ENCODE data around the gene BTBD6. TPM values are rescaled to one million over a fixed set of nuclear protein-coding genes. Genes with fewer than 3 reads are reported as not detected.

BTBD6 gene
- total RNA-seq, 1 donor from 2014 or later: 45.3 TPM

- Histone ChIP-seq H3K4me1 (peaks cover 4% of the 10 kb centered on the region), H3K4me3 (no peak overlapping the region), H3K36me3 (peaks cover 48% of the 10 kb centered on the region), H3K27me3 (ENCODE audit: low read depth) (no peaks in the 10 kb centered on the region), H3K9me3 (replicated peaks) (no peaks in the 10 kb centered on the region), H3K27ac (replicated peaks) (no peak overlapping the region)
- DNase-seq: no peak
- TF ChIP-seq CTCF (IDR thresholded peaks at IDR 0.05; ENCODE audit: borderline replicate concordance): no peak
- intact Hi-C loops (cut with micrococcal nuclease): no loop called here
Observed at GRCh38 chr14:105226198-105226597, 22.1 kb upstream of the BTBD6 start.

GRCh38 chr14:105227346-105227745 lies 21.0 kb upstream of the BTBD6 start:
- H3K4me1 ChIP-seq: no peaks in the 10 kb centered on the region
- H3K4me3 ChIP-seq: no peak overlapping the region
- DNase-seq: no peak
- H3K27ac ChIP-seq (replicated peaks): no peak overlapping the region
- no peaks in the 10 kb centered on the region for H3K27me3 ChIP-seq (ENCODE audit: low read depth)
- intact Hi-C loops (cut with micrococcal nuclease): no loop called here
- no peak for TF ChIP-seq CTCF (IDR thresholded peaks at IDR 0.05; ENCODE audit: borderline replicate concordance)
- peaks cover 41% of the 10 kb centered on the region for H3K36me3 ChIP-seq
- H3K9me3 ChIP-seq (replicated peaks): no peaks in the 10 kb centered on the region

- DNase-seq: no peak
- Histone ChIP-seq H3K27ac (replicated peaks) (no peak overlapping the region), H3K27me3 (ENCODE audit: low read depth) (no peaks in the 10 kb centered on the region), H3K36me3 (peaks cover 29% of the 10 kb centered on the region), H3K9me3 (replicated peaks) (no peaks in the 10 kb centered on the region), H3K4me1 (no peaks in the 10 kb centered on the region), H3K4me3 (no peak overlapping the region)
- intact Hi-C loops (cut with micrococcal nuclease): no loop called here
- TF ChIP-seq CTCF (IDR thresholded peaks at IDR 0.05; ENCODE audit: borderline replicate concordance): no peak
Observed at GRCh38 chr14:105228562-105228961, 19.8 kb upstream of the BTBD6 start.

GRCh38 chr14:105229099-105229655 lies 19.2 kb upstream of the BTBD6 start:
- Histone ChIP-seq H3K36me3 (peaks cover 23% of the 10 kb centered on the region), H3K4me3 (no peak overlapping the region), H3K9me3 (replicated peaks) (no peaks in the 10 kb centered on the region), H3K27ac (replicated peaks) (no peak overlapping the region), H3K4me1 (no peaks in the 10 kb centered on the region), H3K27me3 (ENCODE audit: low read depth) (no peaks in the 10 kb centered on the region)
- no peak for DNase-seq
- TF ChIP-seq CTCF (IDR thresholded peaks at IDR 0.05; ENCODE audit: borderline replicate concordance): no peak
- intact Hi-C loops (cut with micrococcal nuclease): no loop called here

GRCh38 chr14:105240811-105241576 lies 7.3 kb upstream of the BTBD6 start:
- DNase-seq: no peak
- Histone ChIP-seq H3K27ac (replicated peaks) (no peak overlapping the region), H3K4me1 (peaks cover 4% of the 10 kb centered on the region), H3K4me3 (no peak overlapping the region), H3K36me3 (peaks cover 24% of the 10 kb centered on the region), H3K27me3 (ENCODE audit: low read depth) (no peaks in the 10 kb centered on the region), H3K9me3 (replicated peaks) (no peaks in the 10 kb centered on the region)
- TF ChIP-seq CTCF (IDR thresholded peaks at IDR 0.05; ENCODE audit: borderline replicate concordance): no peak
- intact Hi-C loops (cut with micrococcal nuclease): no loop called here
